ENCODE measurements around the gene RESP18.

- TF ChIP-seq CTCF (IDR thresholded peaks at IDR 0.05; ENCODE audit: low read length) (no peak), EZH2 (optimal IDR thresholded peaks at IDR 0.05; ENCODE audit: low read depth, low read length) (no peak)
These were observed 12.3 kb upstream of the RESP18 start for GRCh38 chr2:219344751-219345430.

All from MM.1S (cell line).